Dedifferentiated amniotic fluid mesenchymal stem cell (primary cell): Measurements from ENCODE around the gene SMPD2.

Experiments used
- DNase-seq: peaks from one replicate; pipeline ENCODE4 v3.0.0-alpha.2; 2016; ENCODE audit errors: extremely low spot score

The SMPD2 gene

DNA sequence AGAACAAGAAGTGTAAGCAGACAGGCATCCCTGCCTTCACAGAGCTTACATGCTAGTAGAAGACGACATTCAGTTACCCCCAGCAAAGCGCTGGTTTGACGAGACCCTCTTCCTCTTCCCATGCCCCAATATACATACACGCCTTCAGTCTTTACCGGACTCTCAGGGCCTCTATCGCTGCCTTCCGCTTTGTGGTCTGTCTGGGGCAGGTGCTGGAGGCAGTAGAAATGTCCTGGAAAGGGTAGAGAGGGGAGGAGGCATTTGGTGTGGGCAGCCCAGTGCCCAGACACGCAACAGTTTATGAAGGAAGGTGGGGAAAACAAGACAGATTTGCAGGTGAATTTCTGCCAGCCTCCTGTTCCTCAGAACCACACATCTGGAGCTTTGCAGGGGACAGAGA, 6.0 kb downstream of the SMPD2 start:
- DNase-seq = no peak

DNA sequence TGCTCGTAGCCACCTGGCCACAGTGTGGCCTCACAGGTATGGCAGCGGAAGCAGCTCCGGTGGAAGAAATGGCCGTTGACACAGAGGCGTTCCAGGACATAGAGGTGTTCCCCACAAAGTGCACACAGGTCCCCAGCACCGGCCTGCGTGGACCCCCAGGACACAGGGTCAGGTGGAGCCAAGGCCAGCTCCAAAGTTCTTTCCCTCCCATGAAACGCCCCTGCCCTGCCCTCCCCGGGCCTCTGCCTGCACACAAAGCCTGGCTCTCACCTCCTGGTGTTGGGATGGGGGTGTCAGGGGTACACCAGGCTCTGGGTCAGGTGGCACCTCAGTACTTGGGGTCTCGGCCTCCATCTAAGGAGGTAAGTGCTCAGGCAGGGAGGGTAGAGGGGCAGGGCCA, 6.6 kb downstream of the SMPD2 start:
- DNase-seq = no peak

DNA sequence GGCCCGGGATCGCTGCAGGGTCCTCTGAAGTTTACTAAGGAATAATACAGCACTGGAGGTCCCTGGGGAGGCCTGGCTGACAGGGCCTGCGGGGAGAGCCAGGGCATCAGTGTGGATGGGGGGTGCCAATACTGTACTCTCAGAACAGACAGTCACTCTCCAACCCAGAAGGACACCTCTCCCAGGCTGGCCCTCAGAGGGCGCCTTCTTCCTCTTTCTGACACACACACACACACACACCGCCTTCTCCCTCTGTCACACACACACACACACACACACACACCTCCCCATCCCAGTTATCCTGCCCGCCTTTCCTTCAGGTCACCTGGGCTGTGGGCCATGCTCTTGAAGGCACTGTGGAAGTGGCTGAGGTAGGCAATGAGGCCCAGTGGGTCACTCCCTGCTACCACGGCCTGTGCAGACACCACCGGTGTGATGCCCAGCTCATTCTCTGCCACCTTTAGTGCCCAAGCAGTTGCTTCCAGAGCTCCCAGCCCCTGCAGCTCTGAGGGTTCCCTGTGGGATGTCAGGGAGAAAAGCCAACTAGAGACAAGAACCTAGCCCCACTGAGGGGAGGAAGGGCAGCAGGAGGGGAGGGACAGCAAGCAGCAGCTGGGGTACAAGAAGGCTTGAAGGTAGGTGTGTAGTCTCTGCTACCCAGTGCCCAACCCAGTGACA, 7.5 kb downstream of the SMPD2 start:
- no peak for DNase-seq

DNA sequence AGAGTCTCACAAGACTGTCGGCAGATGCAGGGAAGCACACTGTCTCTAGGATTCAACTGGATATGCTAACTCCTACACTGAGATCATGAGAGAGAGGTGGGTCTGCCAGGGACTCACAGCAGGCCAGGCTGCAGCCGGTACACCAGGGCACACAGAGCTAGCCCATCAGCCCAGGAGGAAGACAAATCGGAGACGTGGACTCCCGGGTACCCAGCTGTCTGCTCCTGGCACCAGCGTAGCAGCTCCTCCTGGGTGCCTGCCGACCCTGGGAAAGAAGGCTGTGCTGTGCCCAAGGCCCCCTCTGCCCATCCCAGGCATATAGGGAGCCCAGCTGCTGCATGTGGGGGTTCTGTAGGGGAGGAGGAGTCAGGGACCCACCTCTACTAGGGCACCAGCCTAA, 8.1 kb downstream of the SMPD2 start:
- no peak for DNase-seq

DNA sequence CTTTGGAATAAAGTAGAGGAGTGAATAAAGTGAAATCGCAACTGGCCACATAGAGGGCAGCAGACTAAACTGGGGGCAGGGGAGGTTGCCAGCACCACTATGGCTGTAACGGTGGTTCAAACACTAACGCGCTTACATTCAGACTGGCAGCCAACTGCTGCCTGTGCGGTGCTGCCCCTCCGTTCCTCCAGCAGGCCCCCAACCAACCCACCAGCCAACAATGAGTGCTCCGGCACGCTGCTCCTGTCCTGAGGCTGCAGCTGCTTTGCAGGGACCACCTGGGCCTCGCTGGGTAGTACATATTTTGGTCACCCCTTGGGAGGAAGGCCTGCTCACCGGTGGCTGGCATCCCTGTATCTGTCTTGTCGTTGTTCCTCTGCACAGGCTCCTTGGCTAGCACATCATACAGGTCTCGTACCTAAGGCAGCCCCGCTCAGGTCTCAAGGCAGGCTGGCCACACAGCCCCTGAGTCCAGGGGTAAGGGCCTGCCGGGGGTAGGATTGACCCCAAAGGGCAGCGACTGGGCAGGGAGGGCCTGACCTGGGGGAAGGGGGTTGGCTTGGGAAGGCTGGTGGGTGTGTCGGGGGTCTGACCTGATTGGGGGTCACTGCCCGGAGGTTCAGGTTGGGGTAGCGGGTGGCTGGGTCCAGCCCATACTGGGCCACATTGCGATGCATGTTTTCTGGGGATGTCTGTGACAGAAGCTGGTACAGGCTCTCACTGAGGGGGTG, 8.7 kb downstream of the SMPD2 start:
- DNase-seq = no peak

DNA sequence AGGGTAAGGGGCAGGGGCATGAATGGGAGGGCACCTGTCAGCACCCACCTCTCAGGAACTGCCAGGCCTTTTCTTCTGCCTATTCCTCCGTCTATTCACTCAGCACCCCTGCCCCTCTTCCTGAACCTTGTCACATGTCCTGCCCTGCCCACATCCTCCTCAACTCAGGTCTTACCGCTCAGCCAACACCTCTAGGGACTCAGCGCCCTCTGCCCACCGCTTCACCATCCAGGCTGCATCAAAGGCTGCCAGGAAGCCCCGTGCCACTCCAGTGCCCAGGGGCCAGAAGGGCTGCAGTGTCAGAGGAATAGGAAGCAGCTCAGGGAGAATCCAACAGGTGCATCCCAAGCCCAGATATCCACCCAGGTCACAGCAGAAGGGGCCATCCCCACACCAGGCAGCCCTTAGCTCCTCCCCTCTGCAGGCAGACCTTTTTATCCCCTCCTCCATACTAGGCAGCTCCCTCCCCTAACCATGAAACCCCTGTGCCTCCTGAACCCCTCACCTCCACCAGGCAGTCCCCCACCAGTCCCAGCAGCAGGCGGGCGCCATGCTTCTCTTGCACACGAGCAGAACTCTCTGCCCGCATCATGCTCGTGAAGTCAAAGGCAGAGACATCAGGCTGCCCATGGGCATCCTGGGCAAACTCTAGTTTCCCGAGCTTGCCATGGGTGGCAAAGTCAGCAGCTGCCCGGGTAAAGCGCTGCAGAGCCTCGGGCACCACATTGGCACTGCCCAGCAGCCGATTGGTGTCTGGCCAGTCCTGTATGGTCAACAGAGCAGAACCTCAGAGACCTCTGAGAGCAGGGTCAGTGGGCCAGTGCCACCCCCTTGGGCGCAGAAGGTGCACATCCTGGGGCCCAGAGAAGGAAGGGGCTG, 9.5 kb downstream of the SMPD2 start:
- DNase-seq = no peak

DNA sequence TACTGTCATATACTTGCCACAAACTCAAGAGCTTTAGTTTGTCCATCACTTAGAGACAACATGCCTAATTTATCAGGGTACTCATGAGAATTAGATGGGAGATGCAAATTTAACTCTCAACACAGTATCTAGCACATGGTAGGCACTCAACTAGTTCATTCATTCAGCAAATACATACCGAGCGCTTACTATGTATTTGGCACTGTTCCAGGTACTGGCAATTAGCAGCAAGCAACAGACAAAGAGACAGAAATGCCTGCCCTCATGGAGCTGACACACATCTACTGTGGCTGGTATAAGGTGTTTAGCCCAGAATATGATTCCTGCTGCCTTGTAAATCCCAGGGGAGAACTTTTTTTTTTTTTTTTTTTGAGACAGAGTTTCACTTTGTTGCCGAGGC, 10.3 kb downstream of the SMPD2 start:
- no peak for DNase-seq

DNA sequence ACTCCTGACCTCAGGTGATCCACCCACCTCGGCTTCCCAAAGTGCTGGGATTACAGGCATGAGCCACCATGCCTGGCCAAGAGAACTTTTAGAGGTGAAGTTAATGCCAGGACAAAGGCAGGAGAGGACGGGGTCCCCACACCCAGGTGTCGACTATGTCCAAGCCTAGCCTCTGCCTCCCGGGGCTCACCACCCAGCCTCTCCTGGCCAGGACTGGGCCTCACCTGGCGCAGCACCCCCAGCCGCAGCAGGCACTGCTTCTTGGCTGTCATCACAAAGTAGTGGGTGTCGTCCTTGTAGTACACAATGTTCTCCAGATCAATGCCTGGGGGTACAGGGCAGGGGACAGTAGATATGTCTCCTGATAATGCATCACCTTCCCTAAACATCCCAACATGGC, 10.9 kb downstream of the SMPD2 start:
- no peak for DNase-seq

DNA sequence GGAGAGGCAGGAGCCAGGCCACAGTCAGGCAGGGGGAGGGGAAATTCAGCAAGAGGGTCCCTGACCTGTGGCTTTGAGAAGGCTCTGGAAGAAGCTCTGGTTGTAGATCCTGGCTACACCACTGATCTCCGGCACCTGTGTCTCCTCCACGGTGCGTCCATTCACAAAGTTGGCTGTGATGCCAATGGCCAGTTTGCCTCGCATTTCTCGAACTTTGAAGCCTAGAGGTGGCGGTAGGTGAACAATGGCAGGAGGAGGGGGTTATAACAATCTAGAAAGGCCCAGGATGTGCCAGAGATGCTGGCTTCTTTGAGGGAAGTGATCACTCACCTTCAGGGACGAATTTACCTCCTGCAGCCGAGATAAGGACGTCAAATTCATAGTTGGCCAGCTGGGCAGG, 11.7 kb downstream of the SMPD2 start:
- no peak for DNase-seq

DNA sequence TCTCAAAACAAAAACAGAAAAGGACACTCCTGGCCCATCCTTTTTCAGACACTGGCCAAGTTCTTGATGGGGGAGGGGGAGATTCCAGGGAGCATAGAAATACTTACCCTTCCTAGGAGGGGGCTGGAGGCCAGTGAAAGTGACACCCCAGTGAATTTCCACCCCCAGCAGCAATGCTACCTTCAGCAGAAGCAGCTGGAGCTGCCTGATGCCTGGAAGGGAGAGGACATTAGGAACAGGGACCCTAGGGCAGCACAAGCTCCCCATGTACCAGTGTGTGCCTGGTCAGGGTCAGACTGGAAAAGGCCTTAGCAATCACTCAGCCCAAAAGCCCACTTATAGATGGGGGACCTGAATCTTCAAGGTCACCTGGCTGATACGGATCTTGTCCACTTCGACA, 12.6 kb downstream of the SMPD2 start:
- DNase-seq = no peak

DNA sequence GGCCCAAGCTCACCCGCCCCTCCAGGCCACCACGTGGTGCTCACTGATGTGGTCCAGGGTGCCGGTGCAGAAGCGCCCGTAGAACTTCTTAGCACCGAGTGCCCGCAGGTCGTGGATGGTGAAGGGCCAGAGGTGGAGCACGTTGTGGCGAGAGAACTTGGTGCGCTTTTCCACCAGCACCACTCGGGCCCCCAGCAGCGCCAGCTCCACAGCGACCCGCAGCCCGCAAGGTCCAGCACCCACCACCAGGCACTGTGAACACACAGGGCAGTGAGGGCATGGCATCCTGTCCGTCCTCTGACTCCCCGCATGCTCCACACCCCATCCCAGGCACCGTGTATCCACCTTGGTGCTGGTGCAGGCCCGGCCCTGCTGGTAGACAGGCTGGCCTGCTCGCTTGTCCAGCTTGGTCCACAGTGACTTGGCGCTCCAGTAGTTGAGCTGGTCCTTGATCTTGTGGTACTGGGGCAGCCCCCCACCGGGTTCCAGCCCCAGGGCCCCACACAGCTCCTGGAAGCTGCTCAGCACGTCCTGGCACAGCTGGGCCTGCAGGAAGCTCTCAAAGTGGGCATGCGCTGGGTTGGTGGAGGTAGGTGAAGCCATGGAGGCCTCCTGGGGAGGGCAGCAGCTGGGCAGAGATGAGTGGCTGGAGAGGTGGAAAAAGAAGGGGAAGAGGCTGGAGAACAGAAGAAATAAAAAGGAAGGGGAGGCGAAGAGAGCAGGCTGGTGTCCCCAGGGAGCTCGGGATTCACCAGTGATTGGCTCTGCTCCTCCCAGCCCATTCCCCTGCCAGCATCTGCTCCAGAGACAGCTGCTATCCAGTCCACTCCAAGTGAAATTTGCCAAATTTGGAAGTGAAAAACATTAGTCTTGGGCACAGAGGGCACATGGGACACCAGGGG, 13.3 kb downstream of the SMPD2 start:
- no peak for DNase-seq

DNA sequence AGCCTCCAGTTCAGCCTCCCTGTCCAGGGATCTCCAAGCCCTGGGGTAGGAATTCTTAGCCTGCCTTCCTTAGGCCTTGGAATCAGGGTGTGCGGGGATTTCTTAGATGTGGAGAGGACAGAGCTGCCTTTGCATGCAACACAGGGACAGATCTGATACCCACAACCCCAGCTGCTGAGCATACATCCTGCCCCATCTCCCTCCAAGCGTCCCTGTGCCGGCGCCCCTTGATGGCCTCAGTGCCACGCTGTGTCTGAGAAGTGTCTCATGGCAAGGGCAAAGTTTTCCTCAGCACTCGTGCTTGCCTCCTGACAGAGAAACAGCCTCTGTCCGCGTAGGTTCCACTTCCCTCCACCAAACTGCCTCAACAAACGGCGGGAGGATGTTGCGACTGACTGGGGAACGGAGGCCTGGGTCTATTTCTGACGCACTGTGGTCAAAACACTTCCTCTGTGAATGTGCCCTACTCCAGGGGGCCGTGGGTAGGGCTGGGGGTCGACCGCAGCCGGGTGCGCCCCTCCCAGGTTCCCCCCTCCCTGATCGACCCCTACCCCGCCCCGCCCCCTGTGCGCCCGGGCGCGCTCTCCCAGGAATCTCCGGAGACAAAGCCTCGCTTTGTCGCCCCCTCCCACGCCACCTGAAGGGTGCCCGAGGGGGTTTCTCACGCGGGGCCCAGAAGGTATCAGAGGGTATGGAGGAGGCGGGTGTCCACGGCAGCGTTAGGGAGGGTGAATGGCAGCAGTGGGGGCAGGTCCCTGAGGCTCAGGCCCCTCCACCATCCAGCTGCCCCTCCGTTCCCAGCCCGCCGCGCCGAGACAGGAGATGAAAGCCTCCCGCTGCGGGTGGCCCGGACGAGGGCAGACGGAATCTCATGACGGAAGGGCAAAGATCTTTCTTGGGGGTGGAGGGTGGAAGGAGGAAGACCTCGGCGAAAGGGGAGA, 14.2 kb downstream of the SMPD2 start:
- no peak for DNase-seq

DNA sequence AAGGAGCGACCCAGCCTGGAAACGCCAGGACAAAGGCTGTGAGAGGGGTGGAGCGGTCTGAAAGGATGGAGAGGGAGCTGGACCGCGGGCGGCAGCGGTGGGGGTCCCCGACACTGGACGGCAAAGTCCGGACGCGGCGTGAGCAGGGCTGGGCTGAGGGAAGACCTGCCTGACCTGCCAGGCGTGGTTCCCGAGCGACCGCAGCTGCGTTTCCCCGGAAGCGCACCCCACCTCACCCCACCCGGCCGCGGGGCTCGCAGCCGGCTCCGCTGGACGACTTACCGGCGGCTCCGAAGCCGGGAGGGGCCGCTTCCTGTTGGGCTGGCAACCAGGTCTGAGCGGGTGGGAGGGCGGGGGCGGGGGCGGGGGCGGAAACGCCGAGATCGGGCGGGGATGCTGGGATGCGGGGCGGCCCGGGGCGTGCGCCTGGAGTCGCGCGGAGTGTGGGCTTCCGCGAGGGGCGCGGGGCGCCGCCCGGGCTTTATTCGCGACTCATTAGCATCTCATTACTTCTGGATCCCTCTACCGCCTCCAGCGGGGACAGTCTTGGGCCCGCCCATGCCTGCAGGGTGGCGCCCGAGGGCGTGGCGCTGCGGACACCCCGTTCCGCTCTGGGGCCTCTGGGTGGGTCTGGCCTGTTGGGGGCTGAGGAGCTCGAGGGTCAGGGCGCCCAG, 15.1 kb downstream of the SMPD2 start, which contains the start of gene MICAL1:
Gene MICAL1 (minus strand): TSS at position 336 of the 674 bp plus-strand sequence. CDS start 1,576 bp downstream, outside the sequence.
- no peak for DNase-seq

DNA sequence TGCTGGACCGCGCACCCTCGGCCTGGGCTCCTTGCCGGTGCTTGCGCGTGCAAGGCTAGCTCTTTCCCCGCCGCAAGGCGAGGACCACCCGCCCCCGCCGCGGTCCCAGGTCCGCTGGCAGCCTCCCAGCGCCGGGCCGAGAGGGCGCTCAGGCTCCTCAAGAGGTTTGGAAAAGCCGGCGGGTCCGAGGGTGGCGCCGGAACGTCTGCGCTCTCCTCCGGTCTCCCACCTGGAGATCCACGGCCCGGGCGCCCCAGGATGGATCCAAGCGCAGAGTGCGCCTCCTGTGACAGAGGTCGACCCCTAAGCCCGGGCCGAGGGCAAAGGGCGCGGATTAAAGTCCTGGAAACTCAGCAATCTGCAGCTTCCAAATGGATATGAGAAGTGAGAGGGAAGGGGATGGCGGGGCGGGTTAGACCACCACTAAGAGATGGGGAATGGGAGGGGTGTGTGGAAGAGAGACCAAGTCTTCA, 15.6 kb downstream of the SMPD2 start:
- DNase-seq = no peak

DNA sequence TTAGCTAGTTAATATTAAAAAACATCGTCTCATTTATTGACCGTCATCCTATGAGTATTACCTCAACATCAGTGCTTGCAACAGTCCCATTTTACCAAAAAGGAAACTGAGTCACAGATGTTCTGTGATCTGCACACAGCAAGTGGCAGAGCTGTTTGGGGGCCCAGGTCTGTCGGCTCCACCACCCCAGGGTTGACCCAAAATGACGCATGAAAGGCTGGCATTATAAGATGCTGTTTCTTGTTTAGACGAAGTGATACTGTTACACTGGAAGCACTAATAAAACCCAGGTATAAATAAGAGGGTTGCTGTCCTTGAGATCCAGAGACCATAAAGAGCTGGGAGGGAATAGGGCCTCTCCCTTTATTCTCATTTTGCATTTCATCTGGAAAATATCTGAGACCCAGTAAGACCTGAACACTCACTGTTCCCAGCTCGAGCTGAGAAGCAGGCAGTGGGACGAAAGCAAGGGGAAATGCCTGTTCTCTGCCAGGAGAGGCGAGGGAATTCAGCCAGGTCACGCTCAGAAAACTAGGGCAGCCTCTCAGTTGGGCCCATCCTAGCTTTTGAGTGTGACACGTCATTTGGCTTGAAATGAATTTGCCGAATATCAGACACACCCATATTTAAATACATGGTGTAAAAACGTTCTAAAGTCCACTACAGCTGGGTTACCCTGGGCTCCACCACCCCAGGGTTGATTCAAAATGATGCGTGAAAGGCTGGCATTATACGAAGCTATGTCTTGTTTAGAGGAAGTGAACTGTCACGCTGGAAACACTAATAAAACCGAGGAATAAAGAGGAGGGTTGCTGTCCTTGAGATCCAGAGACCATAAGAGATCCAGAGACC, 16.4 kb downstream of the SMPD2 start:
- DNase-seq = no peak

DNA sequence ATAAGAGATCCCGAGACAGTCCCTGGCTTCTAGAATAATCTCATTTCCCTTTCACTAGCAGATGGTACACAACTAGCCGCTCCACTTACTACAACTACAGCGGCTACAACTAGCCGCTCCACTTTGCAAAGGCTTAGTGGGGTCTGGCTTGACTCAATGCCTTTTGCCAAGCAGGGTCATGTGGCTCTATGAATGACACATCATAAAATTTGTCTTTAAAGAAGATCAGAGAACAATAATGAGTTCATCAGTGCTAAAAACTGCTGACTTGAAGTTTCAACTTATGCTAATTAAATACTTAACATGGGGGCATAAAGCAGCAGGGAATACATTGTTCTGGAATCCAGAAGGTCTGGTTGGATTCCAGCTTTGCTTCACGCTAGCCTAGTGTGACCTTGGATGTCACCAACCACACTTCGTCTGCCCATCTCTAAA, 17.1 kb downstream of the SMPD2 start:
- no peak for DNase-seq

DNA sequence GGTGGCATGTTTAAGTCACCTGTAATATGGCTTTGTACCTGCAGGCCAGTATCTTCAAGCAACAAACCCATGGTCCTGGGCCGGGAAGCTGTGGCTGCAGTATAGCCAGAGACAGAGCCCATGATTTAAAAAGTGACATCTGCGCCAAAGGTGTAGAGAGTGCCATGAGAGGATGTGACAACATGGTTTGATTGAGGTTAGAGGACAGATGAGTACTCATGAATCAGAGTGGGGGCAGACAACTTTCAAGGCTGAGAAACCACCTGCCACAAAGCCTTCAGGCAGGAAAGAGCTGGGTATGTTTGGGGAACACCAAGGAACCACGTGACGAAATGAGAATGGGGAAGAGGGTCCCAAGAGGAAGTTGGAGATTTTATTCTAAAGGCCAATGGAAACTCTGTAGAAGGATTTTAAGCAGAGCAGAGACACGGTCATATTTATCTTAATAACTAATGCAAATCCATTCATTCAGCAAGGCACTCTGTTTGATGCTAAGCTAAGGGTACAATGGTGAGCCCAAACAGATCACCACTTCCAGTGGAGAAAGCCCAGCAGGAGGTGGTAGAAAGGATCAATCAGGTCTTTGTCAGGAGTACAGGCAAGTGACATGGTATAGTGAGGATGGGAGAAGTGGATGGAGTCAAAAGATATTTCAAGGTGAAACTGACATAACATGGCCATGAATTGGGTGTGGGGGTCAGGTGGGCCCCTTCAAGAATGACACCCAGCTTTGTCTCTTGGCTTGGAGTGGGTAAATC, 18.4 kb downstream of the SMPD2 start:
- DNase-seq = no peak
